ENCODE results near the gene RNMT. TPM values are rescaled to one million over a fixed set of nuclear protein-coding genes. Genes with fewer than 3 reads are reported as not detected.
A peak's percentile ranks its signal among the peaks of the same experiment; 100 is the strongest.

Gene RNMT
- total and polyA plus RNA-seq, 2 donors from 2014 or later, result 16.5 to 32.4 TPM

GRCh38 chr18:13760047-13760446 is 33.6 kb downstream of the RNMT start:
- FAIRE-seq, result no peak
- Histone ChIP-seq H3K9me3 (ENCODE audit: control insufficient read depth in 2 of 3, insufficient read depth in 1 of 3, low read length in 3 of 3) (peaks cover 0 to 1% (median 0%) of the 10 kb centered on the region in 3 donors), H3K4me3 (ENCODE audit: low read length in 3 of 3) (no peak overlapping the region), H3K27ac (ENCODE audit: low read depth in 2 of 2, low read length in 2 of 2) (no peak overlapping the region), H3K27me3 (ENCODE audit: control insufficient read depth, insufficient read depth, low read length) (no peaks in the 10 kb centered on the region), H3K9ac (ENCODE audit: low read length in 3 of 3) (no peak overlapping the region), H3K36me3 (ENCODE audit: control insufficient read depth in 2 of 3, insufficient read depth in 3 of 3, low read length in 3 of 3) (peaks cover 2 to 19% (median 19%) of the 10 kb centered on the region in 3 donors), H3K4me1 (ENCODE audit: control insufficient read depth in 2 of 3, insufficient read depth in 2 of 3, low read depth in 1 of 3, low read length in 3 of 3) (no peaks in the 10 kb centered on the region)
- no peak for TF ChIP-seq CTCF (IDR thresholded peaks at IDR 0.05; ENCODE audit: borderline replicate concordance, extremely low read depth, insufficient read depth)
- DNase-seq, result peak in 1 of 5 donors; percentile 2
- intact Hi-C loops (cut with DNase I), result no loop called here

- Histone ChIP-seq H3K27me3 (ENCODE audit: control insufficient read depth, insufficient read depth, low read length) (no peaks in the 10 kb centered on the region), H3K4me3 (ENCODE audit: low read length in 3 of 3) (no peak overlapping the region), H3K9ac (ENCODE audit: low read length in 3 of 3) (no peak overlapping the region), H3K9me3 (ENCODE audit: control insufficient read depth in 2 of 3, insufficient read depth in 1 of 3, low read length in 3 of 3) (peaks cover 0 to 24% (median 2%) of the 10 kb centered on the region in 3 donors), H3K27ac (ENCODE audit: low read depth in 2 of 2, low read length in 2 of 2) (no peak overlapping the region), H3K4me1 (ENCODE audit: control insufficient read depth in 2 of 3, insufficient read depth in 2 of 3, low read depth in 1 of 3, low read length in 3 of 3) (no peaks in the 10 kb centered on the region), H3K36me3 (ENCODE audit: control insufficient read depth in 2 of 3, insufficient read depth in 3 of 3, low read length in 3 of 3) (peaks cover 2 to 8% (median 5%) of the 10 kb centered on the region in 3 donors)
- intact Hi-C loops (cut with DNase I), result no loop called here
- DNase-seq, result no peak
- no peak for TF ChIP-seq CTCF (IDR thresholded peaks at IDR 0.05; ENCODE audit: borderline replicate concordance, extremely low read depth, insufficient read depth)
- FAIRE-seq, result no peak
These were observed 36.4 kb downstream of the RNMT start for GRCh38 chr18:13762690-13763439.

- no peaks in the 10 kb centered on the region for H3K4me1 ChIP-seq (ENCODE audit: control insufficient read depth in 2 of 3, insufficient read depth in 2 of 3, low read depth in 1 of 3, low read length in 3 of 3)
- intact Hi-C loops (cut with DNase I), result no loop called here
- no peaks in the 10 kb centered on the region for H3K9me3 ChIP-seq (ENCODE audit: control insufficient read depth in 2 of 3, insufficient read depth in 1 of 3, low read length in 3 of 3)
- no peak overlapping the region for H3K9ac ChIP-seq (ENCODE audit: low read length in 3 of 3)
- DNase-seq (no peak), FAIRE-seq (no peak)
- H3K4me3 ChIP-seq (ENCODE audit: low read length in 3 of 3), result no peak overlapping the region
- H3K27me3 ChIP-seq (ENCODE audit: control insufficient read depth, insufficient read depth, low read length), result no peaks in the 10 kb centered on the region
- no peak overlapping the region for H3K27ac ChIP-seq (ENCODE audit: low read depth in 2 of 2, low read length in 2 of 2)
- no peaks in the 10 kb centered on the region for H3K36me3 ChIP-seq (ENCODE audit: control insufficient read depth in 2 of 3, insufficient read depth in 3 of 3, low read length in 3 of 3)
- TF ChIP-seq CTCF (IDR thresholded peaks at IDR 0.05; ENCODE audit: borderline replicate concordance, extremely low read depth, insufficient read depth), result no peak
These were observed 48.6 kb downstream of the RNMT start for GRCh38 chr18:13775058-13775457.
